CD4-positive, alpha-beta T cell treated with Interleukin-6 for 4 hours (primary cell): Measurements from ENCODE around the gene CTU2.
A peak's percentile ranks its signal among the peaks of the same experiment; 100 is the strongest.

Source experiments
- DNase-seq: peaks from one replicate; pipeline ENCODE4 v3.0.0-alpha.2; 2020; ENCODE audit warnings: mixed read lengths

Gene CTU2

DNA sequence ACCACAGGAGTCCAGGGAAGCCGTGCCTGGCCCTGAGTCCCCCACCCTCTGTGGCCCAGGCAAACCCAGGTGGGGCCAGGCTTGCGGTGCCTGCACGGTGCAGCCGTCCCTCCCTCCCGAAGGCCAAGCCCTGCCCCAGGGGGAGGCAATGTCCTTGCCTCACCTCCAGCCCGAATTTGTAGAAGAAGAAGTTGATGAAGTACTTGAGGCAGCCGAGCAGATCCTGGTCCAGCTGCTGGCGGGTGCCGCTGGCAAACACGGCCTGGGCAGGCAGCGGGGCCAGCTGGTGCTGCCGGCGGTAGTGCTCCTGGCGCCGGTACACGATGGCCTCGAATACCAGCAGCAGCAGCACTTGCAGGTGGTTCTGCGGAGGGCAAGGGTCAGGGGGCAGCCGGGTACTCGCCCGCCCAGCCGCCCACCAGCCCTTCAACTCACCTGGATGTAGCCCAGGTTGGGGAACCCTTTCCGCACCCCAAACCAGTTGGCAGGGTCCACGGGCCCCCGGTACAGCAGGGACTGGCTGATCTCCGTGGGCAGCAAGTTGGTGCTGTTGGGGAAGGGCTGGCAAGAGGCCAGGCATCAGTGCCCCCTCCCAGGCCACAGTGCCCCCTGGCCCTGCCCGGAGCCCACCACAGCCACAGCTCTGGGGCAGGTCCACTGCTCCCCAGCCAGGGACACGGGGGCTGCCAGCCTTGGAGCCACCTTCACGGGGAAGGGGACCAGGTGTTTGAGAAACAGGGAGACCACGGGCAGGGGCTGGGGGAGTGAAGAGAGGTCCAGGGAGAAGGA lies 26.1 kb downstream of the CTU2 start:
- DNase-seq = no peak

DNA sequence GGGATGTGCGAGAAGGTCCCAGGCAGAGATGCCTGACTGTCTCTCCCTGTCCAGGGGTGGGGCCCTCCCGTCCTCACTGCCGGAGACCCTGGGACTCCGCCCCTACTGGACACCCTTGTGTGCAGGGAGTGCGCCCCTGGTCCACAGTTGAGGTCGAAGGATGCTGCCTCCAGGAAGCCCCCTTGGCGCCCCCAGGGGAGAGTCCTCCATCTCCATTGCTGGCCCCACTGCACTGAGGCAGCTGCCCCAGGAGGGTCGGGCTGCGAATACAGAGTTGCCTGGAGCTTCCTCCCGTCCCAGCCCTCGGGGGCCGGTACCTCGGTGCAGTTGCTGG lies 26.6 kb downstream of the CTU2 start:
- DNase-seq = no peak

DNA sequence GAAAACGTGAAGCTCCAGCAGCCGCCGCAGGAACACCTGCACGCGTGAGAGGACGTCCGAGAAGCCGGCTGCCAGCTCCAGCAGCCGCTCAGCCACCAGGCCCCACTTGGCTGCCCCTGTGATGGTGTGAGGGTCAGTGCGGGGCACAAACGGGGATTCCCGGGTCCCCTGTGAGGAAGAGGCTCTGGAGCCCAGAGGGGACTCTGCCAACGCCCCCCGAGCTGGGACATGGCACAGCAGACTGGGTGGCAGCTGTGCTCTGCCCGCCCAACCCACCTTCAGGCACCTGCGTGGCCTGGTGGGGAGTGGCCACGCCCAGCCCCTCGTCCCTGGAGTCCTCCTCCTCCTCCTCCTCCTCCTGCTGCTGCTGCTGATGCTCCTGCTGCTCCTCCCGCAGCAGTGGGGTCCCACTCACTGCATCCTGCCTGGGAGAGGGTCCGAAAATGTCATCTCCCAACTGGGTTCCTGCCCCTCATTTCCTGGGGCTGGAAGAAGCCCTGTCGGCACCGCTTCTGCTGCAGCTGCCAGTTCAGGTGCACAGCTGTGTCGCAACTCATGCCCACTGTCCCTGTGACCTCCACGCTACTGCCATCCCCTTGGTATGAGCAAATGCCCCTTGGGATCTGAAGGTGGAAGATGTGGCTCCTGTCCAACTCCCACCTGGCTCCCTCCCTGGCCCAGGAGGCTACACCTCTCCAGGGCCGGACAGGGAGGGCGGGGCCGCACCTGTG lies 27.5 kb downstream of the CTU2 start:
- no peak for DNase-seq

DNA sequence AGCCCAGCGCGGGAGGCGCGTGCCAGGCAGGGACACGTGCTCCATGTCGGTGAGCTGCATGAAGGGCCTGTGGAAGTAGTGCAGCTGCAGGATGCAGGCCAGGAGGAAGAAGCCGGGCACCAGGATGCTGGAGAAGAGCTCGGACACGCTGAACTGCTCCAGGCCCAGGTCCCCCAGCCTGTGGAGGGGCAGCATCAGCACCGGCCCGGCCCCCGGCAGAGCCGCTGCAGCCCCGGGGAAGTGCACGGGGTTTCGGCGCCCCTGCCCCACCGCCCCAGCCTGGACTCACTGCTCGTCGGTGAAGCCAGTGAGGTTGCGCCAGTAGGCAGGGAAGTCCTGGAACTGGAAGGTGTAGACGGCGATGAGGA lies 28.0 kb downstream of the CTU2 start:
- DNase-seq = no peak

DNA sequence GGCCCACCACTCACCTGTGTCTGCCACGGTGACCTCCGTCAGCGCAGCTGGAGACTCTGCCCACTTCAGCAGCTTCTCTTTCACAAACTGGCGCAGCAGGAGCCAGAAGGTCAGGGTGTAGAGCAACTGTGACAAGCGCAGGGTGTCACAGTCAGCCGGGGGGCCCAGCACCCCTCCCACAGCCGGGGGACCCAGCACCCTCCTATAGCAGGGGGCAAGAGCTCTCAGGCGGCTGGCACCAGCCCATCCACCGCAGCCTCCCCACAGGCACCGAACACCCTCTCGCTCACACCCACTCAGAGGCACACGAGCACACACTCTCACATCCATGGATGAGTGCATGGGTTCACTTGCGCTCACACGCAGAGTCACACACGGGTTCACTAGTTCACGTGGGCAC lies 28.8 kb downstream of the CTU2 start:
- DNase-seq = no peak

DNA sequence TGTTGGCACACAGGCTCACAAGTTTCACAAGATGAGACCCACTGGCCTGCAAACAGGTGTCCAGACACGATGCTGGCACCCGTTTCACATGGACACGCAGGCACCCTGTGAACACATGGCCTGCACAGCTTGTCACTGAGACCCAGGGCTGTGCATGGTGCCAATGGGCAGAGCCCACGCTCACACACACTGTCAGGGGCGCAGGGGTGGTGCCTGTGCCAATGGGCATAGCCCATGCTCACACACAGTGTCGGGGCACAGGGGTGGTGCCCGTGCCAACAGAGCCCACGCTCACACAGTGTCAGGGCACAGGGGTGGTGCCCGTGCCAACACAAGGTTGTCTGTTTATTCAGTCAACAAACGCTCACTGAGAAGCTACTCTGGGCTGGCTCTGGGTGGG lies 29.3 kb downstream of the CTU2 start:
- DNase-seq = no peak

DNA sequence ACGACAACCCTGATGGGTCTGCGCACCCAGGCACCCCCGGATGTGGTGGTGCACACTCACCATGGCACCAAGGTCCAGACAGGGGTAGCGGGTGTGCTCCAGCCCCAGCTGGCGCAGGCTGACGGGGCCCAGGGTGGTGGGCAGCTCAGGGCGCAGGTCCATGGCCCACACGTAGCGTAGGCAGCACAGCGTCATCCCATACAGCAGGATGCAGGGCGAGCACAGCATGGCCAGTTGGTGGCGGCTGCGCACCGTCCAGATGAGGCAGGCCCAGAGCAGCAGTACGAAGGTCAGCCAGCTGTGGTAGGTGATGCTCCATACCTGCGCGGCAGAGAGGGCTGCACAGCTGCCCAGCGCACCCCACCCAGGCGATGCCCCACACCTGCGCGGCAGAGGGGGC lies 29.8 kb downstream of the CTU2 start:
- DNase-seq = no peak

DNA sequence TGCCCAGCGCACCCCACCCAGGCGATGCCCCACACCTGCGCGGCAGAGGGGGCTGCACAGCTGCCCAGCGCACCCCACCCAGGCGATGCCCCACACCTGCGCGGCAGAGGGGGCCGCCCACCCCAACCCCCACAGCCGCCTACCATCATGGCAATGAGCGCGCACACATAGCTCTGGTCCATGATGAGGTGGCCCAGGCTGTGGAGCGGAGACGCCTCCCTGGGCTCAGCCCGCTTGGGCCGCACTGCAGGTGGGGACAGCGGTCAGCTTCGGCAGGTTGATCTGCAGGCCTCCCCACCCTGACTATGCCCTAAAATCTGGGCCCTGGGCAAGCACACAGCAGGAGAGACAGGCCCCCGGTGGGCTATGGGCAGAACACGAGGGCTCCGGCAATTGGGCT lies 30.2 kb downstream of the CTU2 start:
- DNase-seq = no peak

DNA sequence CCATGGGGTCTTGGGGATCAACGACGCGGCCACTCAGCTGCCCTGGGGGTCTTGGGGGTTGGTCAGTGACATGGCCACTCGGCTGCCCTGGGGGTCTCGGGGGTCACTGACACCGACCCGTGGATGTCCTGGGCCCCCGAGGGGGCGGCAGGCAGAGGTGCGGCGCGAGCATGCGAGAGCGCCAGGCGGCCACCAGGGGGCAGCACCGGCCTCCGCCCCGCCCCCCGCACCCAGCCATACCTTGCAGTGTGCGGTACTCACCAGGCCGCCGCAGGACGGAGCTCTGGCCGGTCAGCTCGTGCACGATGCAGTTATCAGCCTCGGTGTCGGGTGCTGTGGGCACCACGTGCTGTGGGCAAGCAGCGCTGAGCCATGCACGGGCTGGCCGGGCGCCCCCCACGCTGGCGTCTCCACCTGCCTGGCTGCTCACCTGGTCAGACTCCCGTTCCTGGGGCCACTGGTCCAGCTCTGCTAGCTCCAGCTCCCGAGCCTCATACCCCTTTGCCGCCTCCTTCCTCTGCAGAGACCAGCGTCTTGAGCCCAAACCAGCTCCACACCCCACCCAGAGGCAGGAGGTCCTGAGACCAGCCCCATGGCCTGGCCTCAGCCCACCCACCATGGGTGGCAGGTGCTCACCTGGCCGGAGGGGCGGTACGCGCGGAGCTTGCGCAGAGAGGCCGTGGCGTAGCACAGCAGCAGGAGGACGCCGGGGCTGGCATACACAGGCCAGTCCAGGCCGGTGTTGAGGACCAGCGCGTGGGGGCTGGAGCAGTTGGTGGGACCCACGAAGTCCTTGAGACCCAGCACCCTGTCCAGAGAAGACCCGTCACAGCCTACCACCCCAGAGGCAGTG lies 31.2 kb downstream of the CTU2 start:
- peak; percentile 82 for DNase-seq

DNA sequence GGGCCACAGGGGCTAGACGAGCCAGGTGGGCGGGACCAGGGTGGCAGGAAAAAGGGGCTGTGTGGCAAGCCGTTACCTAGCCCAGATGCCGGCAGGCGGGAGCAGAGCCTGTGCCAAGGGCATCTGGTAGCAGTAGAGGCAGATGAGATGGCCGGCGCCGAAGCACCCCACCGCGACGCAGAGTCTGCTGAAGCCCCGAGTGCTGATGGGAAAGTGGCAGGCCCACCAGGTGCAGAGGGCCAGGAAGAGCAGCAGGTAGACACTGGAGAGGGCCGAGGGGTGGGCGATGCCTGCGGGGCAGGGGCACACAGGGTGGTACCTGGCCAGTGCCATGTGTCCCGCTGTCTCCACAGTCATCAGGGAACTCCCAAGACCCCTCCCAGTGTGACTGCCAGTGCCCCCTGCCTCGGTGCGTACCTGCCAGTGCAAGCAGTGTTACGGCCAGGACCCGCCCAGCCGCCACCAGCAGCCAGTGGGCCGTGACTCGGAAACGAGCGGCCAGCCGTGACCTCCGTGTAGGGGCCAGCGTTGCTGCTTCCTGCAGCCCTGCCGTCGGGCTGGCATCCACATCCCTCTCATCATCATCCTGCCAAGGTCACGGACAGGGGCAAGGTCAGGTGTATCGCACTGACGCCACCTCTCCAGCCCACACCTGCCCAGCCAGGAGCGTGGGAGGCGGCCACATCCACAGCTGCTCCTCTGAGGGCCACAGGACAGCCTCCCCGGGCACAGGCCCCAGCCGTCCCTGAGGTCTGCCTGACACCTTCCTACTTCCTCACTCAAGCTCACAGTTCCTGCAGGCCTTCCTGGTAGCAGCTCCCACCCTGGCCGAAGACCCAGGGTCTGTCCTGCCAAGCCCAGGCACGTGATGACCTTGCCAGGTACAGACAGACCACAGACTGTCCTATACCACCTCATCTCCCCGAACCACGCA lies 32.1 kb downstream of the CTU2 start:
- no peak for DNase-seq

DNA sequence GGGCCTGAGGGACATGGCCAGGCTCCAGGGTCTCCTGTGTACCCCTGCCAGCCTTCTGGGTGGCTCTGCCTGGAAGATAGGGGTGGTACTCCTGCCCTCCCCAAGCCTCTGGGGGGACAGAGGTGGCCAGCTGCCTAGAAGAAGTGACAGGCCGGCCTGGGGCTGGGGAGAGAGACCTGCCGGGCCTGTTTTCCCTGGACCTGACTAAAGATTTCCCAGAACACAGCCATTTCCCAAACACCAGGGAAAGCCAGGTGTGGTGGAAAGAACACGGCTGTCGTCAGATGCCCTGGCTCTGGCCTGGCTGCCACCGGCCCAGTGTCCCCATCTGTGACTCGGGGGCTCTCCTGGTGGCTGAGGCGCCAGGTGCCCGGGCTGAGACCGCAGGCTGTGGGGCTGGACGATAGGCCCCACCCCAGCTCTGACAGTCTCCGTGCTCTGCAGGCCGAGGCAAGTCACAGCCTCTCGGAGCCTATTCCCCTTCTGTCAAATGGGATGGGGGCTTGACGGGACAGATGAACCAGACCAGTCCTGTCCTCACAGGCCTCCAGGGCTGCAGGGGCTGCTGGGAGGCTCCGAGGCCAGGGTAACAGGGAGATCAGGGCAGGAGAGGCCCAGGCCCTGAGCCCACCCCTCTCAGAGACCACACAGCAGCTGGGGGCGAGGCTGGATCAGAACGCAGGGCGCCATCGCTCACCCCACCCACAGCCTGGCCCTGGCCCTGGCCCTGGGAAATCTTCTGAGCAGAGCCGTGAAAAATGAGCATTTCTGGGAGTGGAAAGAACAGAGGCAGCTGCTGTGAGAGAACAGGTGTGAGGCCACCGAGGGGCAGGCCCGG lies 33.1 kb downstream of the CTU2 start:
- no peak for DNase-seq

DNA sequence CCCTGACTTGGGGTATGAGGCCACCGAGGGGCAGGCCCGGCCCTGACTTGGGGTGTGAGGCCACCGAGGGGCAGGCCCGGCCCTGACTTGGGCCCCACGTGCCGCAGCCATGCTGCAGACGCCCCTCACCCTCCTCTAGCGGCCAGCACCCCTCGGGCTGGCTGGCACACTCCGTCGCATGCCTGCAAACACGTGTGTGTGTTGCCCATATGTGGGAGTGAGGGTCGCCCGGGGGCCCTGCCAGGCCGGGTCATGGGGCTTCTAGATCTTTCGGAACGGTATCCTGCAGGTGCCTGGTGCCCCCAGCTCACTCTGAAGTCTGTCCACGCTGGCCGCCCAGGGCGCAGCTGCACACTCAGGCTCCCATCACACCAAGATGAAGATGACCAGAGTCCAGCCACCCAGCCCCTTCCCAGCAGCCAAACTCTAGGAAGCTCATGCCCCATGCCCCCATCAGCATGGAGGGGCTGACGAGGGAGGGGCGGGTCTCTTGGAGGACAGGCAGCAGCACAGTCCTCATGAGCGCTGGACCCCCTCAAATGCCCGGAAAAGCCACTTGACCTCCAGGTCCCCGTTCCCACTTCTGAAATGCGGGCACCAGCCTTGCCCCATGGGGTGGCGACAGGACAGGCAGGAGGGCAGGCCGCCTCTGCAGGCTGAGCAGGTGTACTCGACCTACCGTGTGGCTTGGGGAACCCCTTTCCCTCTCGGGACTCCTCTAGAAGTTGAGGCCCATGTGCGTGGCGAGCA lies 33.8 kb downstream of the CTU2 start:
- no peak for DNase-seq

DNA sequence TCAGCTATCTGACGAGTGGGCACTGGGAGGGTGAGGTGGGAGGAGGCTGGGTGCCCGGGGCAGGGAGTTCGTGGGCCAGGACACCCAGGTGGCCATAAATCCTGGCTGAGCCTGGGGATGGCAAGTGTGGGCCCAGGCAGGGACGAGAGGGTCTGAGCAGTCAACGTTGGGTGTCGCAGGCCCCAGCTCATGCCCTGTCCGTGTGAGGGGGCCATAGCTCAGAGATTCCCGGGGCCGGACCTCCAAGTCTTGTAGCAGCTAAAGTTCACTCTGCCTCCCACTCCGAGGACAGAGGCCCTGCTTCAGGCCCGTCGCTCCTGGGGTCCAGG lies 34.4 kb downstream of the CTU2 start:
- no peak for DNase-seq

DNA sequence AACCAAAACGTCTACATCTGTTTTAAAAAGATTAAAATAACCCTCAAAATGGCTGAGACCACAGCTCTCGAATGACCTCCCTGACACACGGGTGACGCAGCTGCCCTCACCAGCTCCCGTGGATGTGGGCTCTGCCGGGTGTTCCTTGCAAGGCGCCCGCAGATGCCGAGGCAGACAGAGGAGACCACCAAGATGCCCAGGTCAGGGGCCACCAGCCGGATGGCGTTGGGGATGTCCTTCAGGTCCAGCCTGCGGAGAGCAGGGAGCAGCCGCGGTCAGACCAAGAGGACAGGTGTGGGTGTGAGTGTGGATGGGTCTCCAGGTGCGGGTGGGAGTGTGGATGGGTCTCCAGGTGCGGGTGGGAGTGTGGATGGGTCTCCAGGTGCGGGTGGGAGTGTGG lies 35.1 kb downstream of the CTU2 start:
- DNase-seq = no peak

DNA sequence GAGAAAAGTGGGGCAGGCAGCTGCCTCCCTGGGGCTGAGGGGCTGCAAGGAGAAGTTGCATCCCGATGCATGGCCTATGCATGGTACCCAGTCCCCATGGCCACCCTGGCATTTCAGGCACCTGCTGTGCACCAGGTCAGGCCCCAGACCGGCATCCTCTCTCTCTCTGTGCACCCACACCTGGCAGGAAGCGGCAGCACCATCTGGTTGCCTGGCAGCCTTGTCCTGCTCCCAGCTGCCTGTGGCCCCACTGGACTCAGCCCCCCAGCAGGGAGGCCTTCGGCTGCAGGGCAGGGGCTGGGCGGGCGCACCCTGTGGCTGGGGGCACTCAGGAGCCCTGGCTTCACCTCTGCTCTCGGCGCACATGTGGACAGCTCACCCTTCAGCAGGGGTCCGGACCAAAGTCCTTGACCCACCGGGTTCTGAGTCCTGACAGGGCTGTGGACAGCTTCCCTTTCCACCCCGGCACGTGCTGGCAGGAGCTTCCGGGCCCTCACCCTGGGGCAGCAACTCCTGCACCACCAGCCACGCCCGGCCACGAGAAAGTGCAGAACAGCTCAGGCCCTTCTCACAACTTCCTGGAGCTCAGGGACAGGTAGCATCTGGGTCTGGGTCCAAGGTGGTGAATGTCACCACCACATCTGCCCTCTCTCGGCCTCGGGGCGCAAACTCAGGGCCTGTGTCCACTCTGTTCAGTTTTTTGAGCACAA lies 36.7 kb downstream of the CTU2 start:
- no peak for DNase-seq

DNA sequence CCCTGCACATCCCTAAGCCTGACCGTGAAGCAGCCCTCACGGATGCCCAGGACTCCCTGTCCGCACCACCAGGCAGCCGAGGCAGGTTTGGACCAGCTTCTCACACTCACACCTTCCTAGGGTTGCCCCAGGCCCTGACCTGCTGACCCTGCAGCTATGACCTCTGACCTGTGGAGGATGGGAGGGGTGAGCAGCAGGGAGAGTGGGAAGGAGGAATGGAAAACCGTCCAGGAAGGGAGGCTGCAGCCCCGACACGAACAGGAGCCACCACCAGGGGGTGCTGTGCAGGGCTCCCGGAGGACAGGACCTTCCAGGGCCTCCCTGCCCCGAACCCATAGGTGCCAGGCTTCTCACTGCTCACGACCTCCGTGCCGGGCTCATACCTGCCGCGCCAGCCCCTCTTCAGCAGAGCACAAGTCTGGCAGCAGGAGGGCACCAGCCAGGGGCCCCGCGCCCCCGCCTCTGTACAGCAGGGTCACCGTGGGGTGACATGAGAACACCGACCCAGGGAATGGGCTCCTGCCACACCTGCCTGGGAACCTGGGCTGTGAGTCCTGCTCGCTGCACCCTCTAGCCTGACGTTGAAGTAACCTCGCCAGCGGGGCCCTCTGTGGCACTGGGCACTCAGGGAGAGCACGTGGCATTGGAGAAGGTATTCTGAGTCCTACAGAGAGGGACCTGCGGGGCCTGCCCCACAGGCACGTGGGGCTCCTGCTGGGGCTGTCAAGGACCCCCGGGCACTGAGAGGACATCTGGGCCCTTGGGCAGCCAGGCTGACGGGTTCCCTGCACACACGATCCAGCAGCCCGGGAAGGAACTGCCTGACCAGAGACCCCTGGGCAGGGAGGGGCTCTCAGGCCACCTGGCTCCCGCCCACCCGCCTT lies 37.6 kb downstream of the CTU2 start:
- peak; percentile 88 for DNase-seq

DNA sequence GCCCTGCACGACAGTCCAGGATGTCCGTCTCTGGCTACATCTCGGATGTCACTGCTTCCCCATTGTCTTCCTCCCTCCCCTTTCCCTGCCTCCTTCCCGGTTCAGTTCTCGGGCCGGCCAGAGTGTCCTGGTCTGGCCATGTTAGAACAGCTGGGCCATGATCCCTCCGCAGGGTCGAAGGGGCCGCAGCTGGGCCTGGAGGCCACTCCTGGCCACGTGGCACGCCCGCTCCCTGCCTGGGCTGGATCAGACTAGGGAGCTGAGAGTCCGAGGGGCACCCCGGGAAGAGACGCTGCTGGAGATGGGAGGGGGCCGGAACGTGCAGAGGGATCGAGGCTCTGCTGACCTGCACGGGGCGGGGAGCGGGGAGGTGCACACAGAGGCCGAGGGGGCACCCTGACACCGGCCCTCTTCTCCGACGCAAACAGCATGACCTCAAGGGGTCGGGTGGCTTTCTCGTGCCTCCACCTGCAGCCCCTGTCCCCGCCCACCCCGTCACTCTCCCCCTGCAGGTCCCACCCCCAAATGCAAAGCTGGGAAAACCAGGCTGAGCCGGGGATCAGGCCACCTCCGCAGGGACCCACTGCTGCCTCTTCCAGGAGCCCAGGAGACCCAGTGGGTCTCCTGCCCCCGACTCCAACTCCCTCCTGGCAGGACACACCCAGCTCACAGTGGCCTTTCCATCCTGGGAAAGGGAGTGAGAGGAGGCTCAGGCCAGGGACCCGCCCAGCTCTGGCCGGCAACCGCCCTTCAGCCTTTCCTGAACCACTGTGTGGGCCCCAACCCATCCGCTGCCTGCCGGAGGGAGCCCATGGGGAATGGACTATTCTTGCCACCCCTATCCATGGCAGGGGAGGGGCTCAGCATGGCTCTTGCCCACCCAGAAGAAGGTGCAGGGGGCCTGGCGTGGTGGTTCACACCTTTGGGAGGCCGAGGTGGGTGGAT lies 38.5 kb downstream of the CTU2 start:
- DNase-seq = no peak

DNA sequence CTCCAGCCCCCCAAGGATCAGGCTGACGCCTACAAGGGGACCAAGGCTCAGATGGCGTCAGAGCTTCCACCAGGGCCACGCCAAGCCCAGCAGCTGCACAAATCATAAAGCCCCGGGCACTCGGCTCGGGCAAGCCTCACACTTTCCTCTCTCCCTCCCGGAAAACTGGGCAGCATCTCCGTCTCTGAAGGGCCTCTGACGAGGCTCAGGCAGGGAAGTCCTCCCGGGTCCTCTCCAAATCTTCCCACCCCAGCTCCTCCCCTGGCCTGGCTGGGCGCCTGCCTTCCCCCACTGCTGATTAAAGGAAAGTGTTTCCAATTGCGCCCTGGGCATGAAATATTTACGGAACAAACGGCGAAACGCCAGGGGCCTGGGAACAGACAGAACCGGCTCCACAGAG lies 40.2 kb downstream of the CTU2 start:
- DNase-seq = no peak
